ENCODE data around the gene LIX1L. TPM values are rescaled to one million over a fixed set of nuclear protein-coding genes. Genes with fewer than 3 reads are reported as not detected.
A peak's percentile ranks its signal among the peaks of the same experiment; 100 is the strongest.

Gene LIX1L
- total RNA-seq, 1 donor from 2014 or later, result 52.2 TPM

- no peak for TF ChIP-seq CTCF (IDR thresholded peaks at IDR 0.05)
- H3K4me1 Mint-ChIP-seq (ENCODE audit: unreplicated experiment), result peaks cover 24% of the 10 kb centered on the region
- DNase-seq (ENCODE audit: extremely low spot score, unreplicated experiment), result no peak
- H3K27ac Mint-ChIP-seq (ENCODE audit: unreplicated experiment), result peak overlapping the region; percentile 65
- H3K4me3 Mint-ChIP-seq (ENCODE audit: unreplicated experiment), result no peak overlapping the region
- H3K27me3 Mint-ChIP-seq (ENCODE audit: unreplicated experiment), result no peaks in the 10 kb centered on the region
- no peaks in the 10 kb centered on the region for H3K9me3 Mint-ChIP-seq (ENCODE audit: unreplicated experiment)
- no peaks in the 10 kb centered on the region for H3K36me3 Mint-ChIP-seq (ENCODE audit: unreplicated experiment)
These were observed 28.0 kb upstream of the LIX1L start for GRCh38 chr1:145985502-145986439.

GRCh38 chr1:145985129-145985501 lies 27.3 kb upstream of the LIX1L start:
- H3K27ac Mint-ChIP-seq (ENCODE audit: unreplicated experiment), result peak overlapping the region; percentile 20
- no peaks in the 10 kb centered on the region for H3K27me3 Mint-ChIP-seq (ENCODE audit: unreplicated experiment)
- no peak for DNase-seq (ENCODE audit: extremely low spot score, unreplicated experiment)
- H3K4me3 Mint-ChIP-seq (ENCODE audit: unreplicated experiment), result no peak overlapping the region
- H3K36me3 Mint-ChIP-seq (ENCODE audit: unreplicated experiment), result no peaks in the 10 kb centered on the region
- H3K9me3 Mint-ChIP-seq (ENCODE audit: unreplicated experiment), result no peaks in the 10 kb centered on the region
- no peak for TF ChIP-seq CTCF (IDR thresholded peaks at IDR 0.05)
- peaks cover 18% of the 10 kb centered on the region for H3K4me1 Mint-ChIP-seq (ENCODE audit: unreplicated experiment)

- Mint-ChIP-seq H3K4me3 (ENCODE audit: unreplicated experiment) (no peak overlapping the region), H3K27ac (ENCODE audit: unreplicated experiment) (no peak overlapping the region), H3K36me3 (ENCODE audit: unreplicated experiment) (no peaks in the 10 kb centered on the region), H3K4me1 (ENCODE audit: unreplicated experiment) (peaks cover 17% of the 10 kb centered on the region), H3K9me3 (ENCODE audit: unreplicated experiment) (no peaks in the 10 kb centered on the region), H3K27me3 (ENCODE audit: unreplicated experiment) (no peaks in the 10 kb centered on the region)
- DNase-seq (ENCODE audit: extremely low spot score, unreplicated experiment), result no peak
- no peak for TF ChIP-seq CTCF (IDR thresholded peaks at IDR 0.05)
These were observed 26.4 kb upstream of the LIX1L start for GRCh38 chr1:145983960-145984830.

GRCh38 chr1:145983206-145983675 lies 25.4 kb upstream of the LIX1L start:
- H3K27me3 Mint-ChIP-seq (ENCODE audit: unreplicated experiment), result no peaks in the 10 kb centered on the region
- H3K4me3 Mint-ChIP-seq (ENCODE audit: unreplicated experiment), result no peak overlapping the region

More at GRCh38 chr1:145983206-145983675, 25.4 kb upstream of the LIX1L start:
- no peaks in the 10 kb centered on the region for H3K9me3 Mint-ChIP-seq (ENCODE audit: unreplicated experiment)
- H3K36me3 Mint-ChIP-seq (ENCODE audit: unreplicated experiment), result no peaks in the 10 kb centered on the region
- no peak for DNase-seq (ENCODE audit: extremely low spot score, unreplicated experiment)
- H3K4me1 Mint-ChIP-seq (ENCODE audit: unreplicated experiment), result peaks cover 17% of the 10 kb centered on the region
- H3K27ac Mint-ChIP-seq (ENCODE audit: unreplicated experiment), result peak overlapping the region; percentile 16
- no peak for TF ChIP-seq CTCF (IDR thresholded peaks at IDR 0.05)

All from osteocyte (in vitro differentiated cells).